Vagina (tissue), 2 donors: Measurements from ENCODE around the gene HECW1. TPM values are rescaled to one million over a fixed set of nuclear protein-coding genes. Genes with fewer than 3 reads are reported as not detected.

Source experiments
- DNase-seq, 2 donors: peaks; one replicate each; pipeline ENCODE4 v3.0.0-alpha.2; 2017; ENCODE audit errors: extremely low spot score in 2 of 2
- H3K27ac ChIP-seq: fragments of 200-600 bp; sonication (generic); one replicate; pipeline ENCODE4 v1.5.1; 2019
- H3K27me3 ChIP-seq: fragments of 200-600 bp; sonication (generic); one replicate; pipeline ENCODE4 v1.5.1; 2019
- H3K36me3 ChIP-seq, 2 donors: fragments of 200-600 bp; sonication (generic); one replicate each; pipeline ENCODE4 v1.5.1; 2017 to 2019
- H3K4me1 ChIP-seq: fragments of 200-600 bp; sonication (generic); one replicate; pipeline ENCODE4 v1.5.1; 2019
- H3K4me3 ChIP-seq, 2 donors: fragments of 200-600 bp; sonication (generic); 1 replicate in 1 of 2; 2 replicates in 1 of 2; pipeline ENCODE4 v1.5.1; 2016 to 2019
- H3K9me3 ChIP-seq: fragments of 200-600 bp; sonication (generic); one replicate; pipeline ENCODE4 v1.5.1; 2019
- CTCF ChIP-seq, 3 experiments: fragments of 450-650 bp in 2 of 3; fragments of 200-600 bp in 1 of 3; sonication (generic) in 1 of 3; IDR thresholded peaks; one replicate each; pipeline ENCODE4 v1.5.1; 2017 to 2019; ENCODE audit warnings: antibody characterized with exemption in 3 of 3, mild to moderate bottlenecking in 2 of 3, moderate library complexity in 2 of 3
- POLR2A ChIP-seq, 2 donors: fragments of 450-650 bp; IDR thresholded peaks; one replicate each; pipeline ENCODE4 v1.6.1; 2017; ENCODE audit warnings: antibody characterized with exemption in 2 of 2, mild to moderate bottlenecking in 2 of 2, moderate library complexity in 2 of 2
- POLR2AphosphoS5 ChIP-seq, 2 donors: sonication (generic); formaldehyde crosslinking; IDR thresholded peaks; one replicate each; pipeline ENCODE4 v1.9.0; 2017; ENCODE audit warnings: antibody characterized with exemption in 2 of 2, mild to moderate bottlenecking in 2 of 2, low read depth in 1 of 2; ENCODE audit not compliant: insufficient read depth in 1 of 2
- intact Hi-C: fragments of 100-400 bp; cut with DNase I; formaldehyde crosslinking; loops from one replicate; pipeline ENCODE4 v1.15.1; 2023
- total RNA-seq: library from RNA; depleted of rRNA; stranded (reverse); fragments of >200 nt; gene quantifications from one replicate; pipeline ENCODE4 v1.2.3, GENCODE V29; 2016

HECW1 gene
- total RNA-seq, 1 donor from 2014 or later: 2.5 TPM

- no peaks in the 10 kb centered on the region for H3K36me3 ChIP-seq
- H3K27ac ChIP-seq: no peak overlapping the region
- H3K4me1 ChIP-seq: no peaks in the 10 kb centered on the region
- no peak overlapping the region for H3K4me3 ChIP-seq
- DNase-seq: no peak
- intact Hi-C loops: loop anchor here (5.0 kb wide), 1 partner anchor 1168 kb away; no protein-coding TSS in a partner anchor
- H3K9me3 ChIP-seq: no peaks in the 10 kb centered on the region
- no peak for TF ChIP-seq CTCF (IDR thresholded peaks at IDR 0.05)
- no peak for TF ChIP-seq POLR2AphosphoS5 (IDR thresholded peaks at IDR 0.05; ENCODE audit: insufficient read depth in 1 of 2, low read depth in 1 of 2)
- TF ChIP-seq POLR2A (IDR thresholded peaks at IDR 0.05): no peak
- no peaks in the 10 kb centered on the region for H3K27me3 ChIP-seq
These were observed 332.5 kb downstream of the HECW1 start for GRCh38 chr7:43444711-43445578.

GRCh38 chr7:43449577-43449976 is 337.1 kb downstream of the HECW1 start:
- H3K27me3 ChIP-seq: no peaks in the 10 kb centered on the region
- H3K27ac ChIP-seq: no peak overlapping the region
- no peak overlapping the region for H3K4me3 ChIP-seq
- H3K4me1 ChIP-seq: no peaks in the 10 kb centered on the region
- H3K36me3 ChIP-seq: no peaks in the 10 kb centered on the region
- no peak for DNase-seq
- H3K9me3 ChIP-seq: no peaks in the 10 kb centered on the region
- intact Hi-C loops: no loop called here
- TF ChIP-seq CTCF (IDR thresholded peaks at IDR 0.05) (no peak), POLR2AphosphoS5 (IDR thresholded peaks at IDR 0.05; ENCODE audit: insufficient read depth in 1 of 2, low read depth in 1 of 2) (no peak), POLR2A (IDR thresholded peaks at IDR 0.05) (no peak)

GRCh38 chr7:43450894-43451293 is 338.4 kb downstream of the HECW1 start:
- Histone ChIP-seq H3K4me1 (no peaks in the 10 kb centered on the region), H3K27ac (no peak overlapping the region), H3K36me3 (no peaks in the 10 kb centered on the region), H3K9me3 (no peaks in the 10 kb centered on the region), H3K27me3 (no peaks in the 10 kb centered on the region), H3K4me3 (no peak overlapping the region)
- no peak for DNase-seq
- intact Hi-C loops: no loop called here
- TF ChIP-seq POLR2AphosphoS5 (IDR thresholded peaks at IDR 0.05; ENCODE audit: insufficient read depth in 1 of 2, low read depth in 1 of 2) (no peak), POLR2A (IDR thresholded peaks at IDR 0.05) (no peak), CTCF (IDR thresholded peaks at IDR 0.05) (no peak)

GRCh38 chr7:43454936-43455518 is 342.6 kb downstream of the HECW1 start:
- intact Hi-C loops: loop anchor here (5.0 kb wide), 1 partner anchor 252 kb away; no protein-coding TSS in a partner anchor
- DNase-seq: no peak
- Histone ChIP-seq H3K27ac (no peak overlapping the region), H3K4me3 (no peak overlapping the region), H3K9me3 (no peaks in the 10 kb centered on the region), H3K36me3 (no peaks in the 10 kb centered on the region), H3K27me3 (no peaks in the 10 kb centered on the region), H3K4me1 (no peaks in the 10 kb centered on the region)
- no peak for TF ChIP-seq POLR2AphosphoS5 (IDR thresholded peaks at IDR 0.05; ENCODE audit: insufficient read depth in 1 of 2, low read depth in 1 of 2)
- TF ChIP-seq POLR2A (IDR thresholded peaks at IDR 0.05): no peak
- no peak for TF ChIP-seq CTCF (IDR thresholded peaks at IDR 0.05)

GRCh38 chr7:43456200-43456599 is 343.8 kb downstream of the HECW1 start:
- Histone ChIP-seq H3K9me3 (no peaks in the 10 kb centered on the region), H3K27me3 (no peaks in the 10 kb centered on the region), H3K4me1 (no peaks in the 10 kb centered on the region), H3K4me3 (no peak overlapping the region), H3K27ac (no peak overlapping the region), H3K36me3 (no peaks in the 10 kb centered on the region)
- TF ChIP-seq POLR2AphosphoS5 (IDR thresholded peaks at IDR 0.05; ENCODE audit: insufficient read depth in 1 of 2, low read depth in 1 of 2) (no peak), POLR2A (IDR thresholded peaks at IDR 0.05) (no peak), CTCF (IDR thresholded peaks at IDR 0.05) (no peak)
- no peak for DNase-seq
- intact Hi-C loops: loop anchor here (5.0 kb wide), 1 partner anchor 251 kb away; no protein-coding TSS in a partner anchor
